ENCODE results near the gene RER1. TPM values are rescaled to one million over a fixed set of nuclear protein-coding genes. Genes with fewer than 3 reads are reported as not detected.

Gene RER1
- total RNA-seq, 4 donors from 2014 or later: 73.5 to 101 (median 83.7) TPM

DNA sequence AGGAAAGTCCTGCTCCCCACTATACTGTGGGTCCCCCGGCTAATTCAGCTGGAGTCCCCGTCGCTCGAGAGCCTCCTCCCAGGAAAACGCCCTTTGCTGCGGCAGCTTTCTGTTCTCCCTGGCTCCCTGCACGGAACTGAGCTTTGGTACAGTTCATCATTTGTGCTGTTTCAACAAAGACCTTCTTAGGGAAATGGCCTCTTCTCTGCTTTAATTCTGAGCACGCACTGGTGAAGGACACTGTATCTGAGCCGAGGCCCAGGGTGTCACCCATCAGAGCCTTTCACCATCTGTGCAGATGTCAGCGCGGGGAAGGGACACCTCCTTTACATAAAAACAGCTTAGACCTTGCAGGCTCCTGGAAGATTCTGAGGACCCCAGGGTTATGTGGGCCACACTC is 34.3 kb downstream of the RER1 start:
- Histone ChIP-seq H3K9me3 (no peaks in the 10 kb centered on the region), H3K4me3 (replicated peaks in 1 of 3) (no peak overlapping the region), H3K27me3 (no peaks in the 10 kb centered on the region), H3K27ac (no peak overlapping the region), H3K36me3 (no peaks in the 10 kb centered on the region), H3K4me1 (no peaks in the 10 kb centered on the region)
- 52 to 60% methylated on average over 10 to 11 of the region's 11 CpGs for WGBS, 2 donors
- no peak for DNase-seq
- intact Hi-C loops (cut with DNase I): loop anchor here (10.0 kb wide), 1 partner anchor 369 kb away; no protein-coding TSS in a partner anchor
- no peak for TF ChIP-seq POLR2A (IDR thresholded peaks at IDR 0.05)
- TF ChIP-seq, protein P1, sequence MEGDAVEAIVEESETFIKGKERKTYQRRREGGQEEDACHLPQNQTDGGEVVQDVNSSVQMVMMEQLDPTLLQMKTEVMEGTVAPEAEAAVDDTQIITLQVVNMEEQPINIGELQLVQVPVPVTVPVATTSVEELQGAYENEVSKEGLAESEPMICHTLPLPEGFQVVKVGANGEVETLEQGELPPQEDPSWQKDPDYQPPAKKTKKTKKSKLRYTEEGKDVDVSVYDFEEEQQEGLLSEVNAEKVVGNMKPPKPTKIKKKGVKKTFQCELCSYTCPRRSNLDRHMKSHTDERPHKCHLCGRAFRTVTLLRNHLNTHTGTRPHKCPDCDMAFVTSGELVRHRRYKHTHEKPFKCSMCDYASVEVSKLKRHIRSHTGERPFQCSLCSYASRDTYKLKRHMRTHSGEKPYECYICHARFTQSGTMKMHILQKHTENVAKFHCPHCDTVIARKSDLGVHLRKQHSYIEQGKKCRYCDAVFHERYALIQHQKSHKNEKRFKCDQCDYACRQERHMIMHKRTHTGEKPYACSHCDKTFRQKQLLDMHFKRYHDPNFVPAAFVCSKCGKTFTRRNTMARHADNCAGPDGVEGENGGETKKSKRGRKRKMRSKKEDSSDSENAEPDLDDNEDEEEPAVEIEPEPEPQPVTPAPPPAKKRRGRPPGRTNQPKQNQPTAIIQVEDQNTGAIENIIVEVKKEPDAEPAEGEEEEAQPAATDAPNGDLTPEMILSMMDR (IDR thresholded peaks at IDR 0.05): no peak

DNA sequence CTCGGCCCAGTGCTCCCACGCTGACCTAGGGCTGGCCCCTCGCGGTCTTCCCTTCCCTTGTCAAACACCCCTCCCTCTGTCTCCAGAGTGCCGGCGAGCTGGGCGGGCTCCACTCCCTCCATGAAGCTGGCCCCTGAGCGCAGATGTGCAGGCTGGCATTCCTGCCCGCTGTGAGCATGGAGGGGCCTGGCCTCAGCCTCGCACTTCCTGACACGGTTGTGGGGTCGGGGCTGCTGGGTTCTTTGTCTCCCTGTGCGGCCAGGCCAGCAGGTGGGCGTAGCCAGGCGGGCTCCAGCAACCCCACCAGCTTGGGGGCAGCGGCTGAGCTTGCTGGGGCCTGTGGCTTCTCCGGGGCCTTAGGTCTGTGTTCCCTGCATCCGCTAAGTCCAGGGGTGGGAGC is 34.9 kb downstream of the RER1 start:
- DNase-seq: no peak
- Histone ChIP-seq H3K9me3 (no peaks in the 10 kb centered on the region), H3K36me3 (no peaks in the 10 kb centered on the region), H3K4me1 (no peaks in the 10 kb centered on the region), H3K27me3 (no peaks in the 10 kb centered on the region), H3K27ac (no peak overlapping the region), H3K4me3 (replicated peaks in 1 of 3) (no peak overlapping the region)
- no peak for TF ChIP-seq POLR2A (IDR thresholded peaks at IDR 0.05)
- TF ChIP-seq, protein P1 (IDR thresholded peaks at IDR 0.05): no peak
- intact Hi-C loops (cut with DNase I): loop anchor here (10.0 kb wide), 1 partner anchor 368 kb away; no protein-coding TSS in a partner anchor
- 52 to 86% methylated on average over 7 to 18 of the region's 18 CpGs for WGBS, 2 donors

DNA sequence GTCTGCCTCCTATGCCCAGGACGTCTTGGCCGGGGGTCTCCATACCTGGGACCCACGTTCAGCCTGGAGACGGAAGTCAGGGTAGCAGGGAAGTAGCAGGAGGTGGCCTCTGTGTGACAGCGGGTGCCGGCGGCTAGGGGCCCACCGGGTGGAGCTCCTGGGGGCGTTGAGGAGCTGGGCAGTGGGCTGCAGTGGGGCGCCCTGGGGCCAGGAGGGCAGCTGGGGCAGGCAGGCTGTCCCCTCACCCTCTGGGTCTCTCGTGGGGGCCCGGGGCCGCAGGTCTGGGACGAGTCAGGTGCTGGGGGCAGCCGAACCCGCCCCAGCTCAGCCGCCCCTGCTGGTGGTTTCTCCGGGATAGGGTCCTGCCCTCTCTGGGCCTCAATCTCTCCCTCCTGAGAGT is 35.4 kb downstream of the RER1 start:
- Histone ChIP-seq H3K4me3 (replicated peaks in 1 of 3) (no peak overlapping the region), H3K27me3 (no peaks in the 10 kb centered on the region), H3K27ac (no peak overlapping the region), H3K36me3 (no peaks in the 10 kb centered on the region), H3K4me1 (peaks cover 0 to under 1% of the 10 kb centered on the region in 2 donors), H3K9me3 (no peaks in the 10 kb centered on the region)
- intact Hi-C loops (cut with DNase I): loop anchor here (10.0 kb wide), 1 partner anchor 368 kb away; no protein-coding TSS in a partner anchor
- no peak for DNase-seq
- TF ChIP-seq, protein P1 (IDR thresholded peaks at IDR 0.05): no peak
- no peak for TF ChIP-seq POLR2A (IDR thresholded peaks at IDR 0.05)
- 80 to 87% methylated on average over 3 to 4 of the region's 18 CpGs for WGBS, 2 donors

DNA sequence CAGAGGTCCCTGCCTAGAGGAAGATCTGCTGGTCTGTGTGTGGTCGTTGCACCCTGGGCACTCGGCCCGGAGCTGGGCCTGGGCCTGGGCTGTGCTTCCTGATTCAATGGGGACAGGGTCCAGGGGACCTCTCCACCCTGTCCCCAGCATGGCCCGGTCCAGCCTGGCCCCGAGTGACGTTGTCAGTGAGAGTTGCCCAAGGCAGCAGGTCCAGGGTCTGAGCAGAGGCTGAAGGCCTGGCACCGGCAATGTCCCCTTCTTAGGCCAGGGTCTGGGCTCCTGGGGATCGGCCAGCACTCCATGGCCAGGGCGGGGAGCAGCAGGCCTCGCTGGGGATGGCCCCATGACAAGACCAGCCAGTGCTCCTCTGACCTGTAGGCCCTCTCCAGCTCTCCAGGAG is 36.3 kb downstream of the RER1 start:
- Histone ChIP-seq H3K27ac (no peak overlapping the region), H3K4me3 (replicated peaks in 1 of 3) (no peak overlapping the region), H3K27me3 (no peaks in the 10 kb centered on the region), H3K9me3 (no peaks in the 10 kb centered on the region), H3K36me3 (no peaks in the 10 kb centered on the region), H3K4me1 (peaks cover 0 to 9% of the 10 kb centered on the region in 2 donors)
- TF ChIP-seq, protein P1 (IDR thresholded peaks at IDR 0.05): no peak
- no peak for TF ChIP-seq POLR2A (IDR thresholded peaks at IDR 0.05)
- intact Hi-C loops (cut with DNase I): loop anchor here (10.0 kb wide), 1 partner anchor 367 kb away; no protein-coding TSS in a partner anchor
- DNase-seq: no peak
- WGBS, 2 donors: 60% methylated on average over 1 of the region's 10 CpGs; no CpG with 5 or more reads in 1 of the 2 donors

DNA sequence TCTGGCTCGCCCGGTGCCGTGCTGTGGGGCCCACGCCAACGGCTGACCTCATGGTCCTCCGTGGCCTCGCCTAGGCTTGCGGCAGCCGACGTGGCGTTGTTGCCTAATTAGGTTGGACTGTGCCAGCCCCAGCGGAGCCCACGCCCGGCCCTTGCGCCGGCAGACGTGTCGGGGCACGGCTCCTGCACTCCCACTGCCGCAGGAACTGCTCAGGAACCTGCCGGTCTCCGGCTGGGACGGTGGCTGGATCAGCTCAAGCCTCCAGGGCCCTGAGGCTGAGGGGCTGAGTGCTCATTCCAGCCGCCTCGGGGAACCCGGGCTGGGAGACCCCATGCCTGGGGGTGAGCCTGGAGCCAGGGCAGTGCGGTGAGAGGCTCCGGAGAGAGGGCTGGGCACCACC is 36.8 kb downstream of the RER1 start:
- H3K4me3 ChIP-seq (replicated peaks in 1 of 3): no peak overlapping the region
- WGBS, 2 donors: 88 to 91% methylated on average over 12 to 21 of the region's 28 CpGs
- no peaks in the 10 kb centered on the region for H3K27me3 ChIP-seq
- intact Hi-C loops (cut with DNase I): loop anchor here (10.0 kb wide), 1 partner anchor 366 kb away; no protein-coding TSS in a partner anchor
- no peak for DNase-seq
- peaks cover 0 to 10% of the 10 kb centered on the region in 2 donors for H3K4me1 ChIP-seq
- H3K27ac ChIP-seq: no peak overlapping the region
- TF ChIP-seq, protein P1 (IDR thresholded peaks at IDR 0.05): no peak
- TF ChIP-seq POLR2A (IDR thresholded peaks at IDR 0.05): no peak
- H3K36me3 ChIP-seq: no peaks in the 10 kb centered on the region
- H3K9me3 ChIP-seq: no peaks in the 10 kb centered on the region
